PC-9 (cell line): ENCODE data around the gene AFG1L.

Source experiments
- EZH2 ChIP-seq: fragments of 200-600 bp; sonication (generic); IDR thresholded peaks from 2 replicates; pipeline ENCODE4 v1.8.0; 2017; ENCODE audit warnings: antibody characterized with exemption, low read depth
- TF ChIP-seq, protein P1 (sequence below): fragments of 200-600 bp; sonication (generic); conservative IDR thresholded peaks from 2 replicates; pipeline ENCODE4 v1.6.1; 2017; ENCODE audit warnings: mixed run types, antibody characterized with exemption, mild to moderate bottlenecking, moderate library complexity

DNA sequence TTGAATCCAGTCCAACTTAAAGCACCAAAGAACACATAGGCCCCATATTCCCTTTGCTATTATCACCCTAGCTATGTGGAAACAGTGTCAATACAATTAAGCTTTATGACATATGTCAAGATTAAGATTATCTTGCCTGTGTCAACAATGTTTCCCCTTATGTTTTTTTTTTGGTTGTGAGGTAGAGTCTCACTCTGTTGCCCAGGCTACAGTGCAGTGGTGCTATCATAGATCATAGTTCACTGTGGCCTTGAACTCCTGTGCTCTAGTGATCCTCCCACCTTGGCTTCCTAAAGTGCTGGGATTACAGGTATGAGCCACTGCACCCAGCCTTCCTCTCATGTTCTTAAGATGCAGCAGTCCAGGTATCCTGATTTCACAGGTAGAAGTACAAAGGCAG, 17.8 kb downstream of the AFG1L start:
- TF ChIP-seq, protein P1, sequence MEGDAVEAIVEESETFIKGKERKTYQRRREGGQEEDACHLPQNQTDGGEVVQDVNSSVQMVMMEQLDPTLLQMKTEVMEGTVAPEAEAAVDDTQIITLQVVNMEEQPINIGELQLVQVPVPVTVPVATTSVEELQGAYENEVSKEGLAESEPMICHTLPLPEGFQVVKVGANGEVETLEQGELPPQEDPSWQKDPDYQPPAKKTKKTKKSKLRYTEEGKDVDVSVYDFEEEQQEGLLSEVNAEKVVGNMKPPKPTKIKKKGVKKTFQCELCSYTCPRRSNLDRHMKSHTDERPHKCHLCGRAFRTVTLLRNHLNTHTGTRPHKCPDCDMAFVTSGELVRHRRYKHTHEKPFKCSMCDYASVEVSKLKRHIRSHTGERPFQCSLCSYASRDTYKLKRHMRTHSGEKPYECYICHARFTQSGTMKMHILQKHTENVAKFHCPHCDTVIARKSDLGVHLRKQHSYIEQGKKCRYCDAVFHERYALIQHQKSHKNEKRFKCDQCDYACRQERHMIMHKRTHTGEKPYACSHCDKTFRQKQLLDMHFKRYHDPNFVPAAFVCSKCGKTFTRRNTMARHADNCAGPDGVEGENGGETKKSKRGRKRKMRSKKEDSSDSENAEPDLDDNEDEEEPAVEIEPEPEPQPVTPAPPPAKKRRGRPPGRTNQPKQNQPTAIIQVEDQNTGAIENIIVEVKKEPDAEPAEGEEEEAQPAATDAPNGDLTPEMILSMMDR = no peak
- no peak for TF ChIP-seq EZH2
